ENCODE data around the gene PEX14. TPM values are rescaled to one million over a fixed set of nuclear protein-coding genes. Genes with fewer than 3 reads are reported as not detected.

The PEX14 gene
- total RNA-seq, 2 donors from 2014 or later, result 24.3 to 26.0 TPM

DNA sequence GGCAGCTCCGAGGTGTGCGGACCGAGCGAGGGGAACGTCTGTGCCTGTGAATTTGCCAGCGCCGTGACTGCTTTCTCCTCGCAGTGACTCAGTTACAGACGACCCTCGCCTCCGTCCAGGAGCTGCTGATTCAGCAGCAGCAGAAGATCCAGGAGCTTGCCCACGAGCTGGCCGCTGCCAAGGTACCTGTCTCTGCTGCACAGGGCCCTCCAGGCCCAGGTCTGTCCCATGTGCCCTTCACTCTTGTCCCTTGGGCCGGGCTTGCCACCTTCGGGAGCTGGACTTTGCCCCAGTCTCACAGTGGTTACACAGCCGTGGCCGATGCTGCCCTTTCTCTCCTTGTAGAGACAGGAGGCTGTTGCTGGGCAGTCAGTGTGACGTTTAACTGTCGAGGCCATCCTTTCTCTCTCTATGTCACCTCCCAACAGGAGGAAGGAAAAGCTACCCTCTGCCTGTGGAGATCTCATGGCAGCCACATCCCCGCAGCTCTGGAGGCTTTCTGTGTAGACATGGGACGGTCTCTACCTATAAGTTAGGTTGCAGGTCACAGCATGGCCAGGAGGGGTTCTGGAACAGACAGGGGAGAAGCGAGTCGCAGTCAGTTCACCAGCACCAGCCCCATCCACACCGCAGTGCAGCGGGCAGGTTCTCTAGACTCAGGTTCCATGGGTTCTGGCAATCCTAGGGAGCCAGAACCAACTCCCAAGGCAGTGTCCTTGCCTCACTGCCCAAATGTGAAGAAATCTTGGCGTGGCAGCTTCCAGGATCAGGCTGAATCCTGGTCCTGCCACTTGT is 149.7 kb downstream of the PEX14 start:
- H3K9me3 Mint-ChIP-seq, result no peaks in the 10 kb centered on the region
- Histone ChIP-seq H3K27ac (ENCODE audit: low read depth, low read length) (no peak overlapping the region), H3K4me3 (ENCODE audit: low read length) (no peak overlapping the region), H3K36me3 (ENCODE audit: control insufficient read depth, insufficient read depth, low read length) (no peaks in the 10 kb centered on the region), H3K9me3 (ENCODE audit: control insufficient read depth, low read length) (no peaks in the 10 kb centered on the region), H3K4me1 (ENCODE audit: control insufficient read depth, insufficient read depth, low read length) (no peaks in the 10 kb centered on the region), H3K27me3 (ENCODE audit: control insufficient read depth, insufficient read depth, low read length, poor library complexity, severe bottlenecking) (no peaks in the 10 kb centered on the region), H3K9ac (ENCODE audit: extremely low read depth, low read length, poor library complexity, severe bottlenecking) (no peak overlapping the region)
- peak; percentile 44 for DNase-seq
- TF ChIP-seq, protein P1, sequence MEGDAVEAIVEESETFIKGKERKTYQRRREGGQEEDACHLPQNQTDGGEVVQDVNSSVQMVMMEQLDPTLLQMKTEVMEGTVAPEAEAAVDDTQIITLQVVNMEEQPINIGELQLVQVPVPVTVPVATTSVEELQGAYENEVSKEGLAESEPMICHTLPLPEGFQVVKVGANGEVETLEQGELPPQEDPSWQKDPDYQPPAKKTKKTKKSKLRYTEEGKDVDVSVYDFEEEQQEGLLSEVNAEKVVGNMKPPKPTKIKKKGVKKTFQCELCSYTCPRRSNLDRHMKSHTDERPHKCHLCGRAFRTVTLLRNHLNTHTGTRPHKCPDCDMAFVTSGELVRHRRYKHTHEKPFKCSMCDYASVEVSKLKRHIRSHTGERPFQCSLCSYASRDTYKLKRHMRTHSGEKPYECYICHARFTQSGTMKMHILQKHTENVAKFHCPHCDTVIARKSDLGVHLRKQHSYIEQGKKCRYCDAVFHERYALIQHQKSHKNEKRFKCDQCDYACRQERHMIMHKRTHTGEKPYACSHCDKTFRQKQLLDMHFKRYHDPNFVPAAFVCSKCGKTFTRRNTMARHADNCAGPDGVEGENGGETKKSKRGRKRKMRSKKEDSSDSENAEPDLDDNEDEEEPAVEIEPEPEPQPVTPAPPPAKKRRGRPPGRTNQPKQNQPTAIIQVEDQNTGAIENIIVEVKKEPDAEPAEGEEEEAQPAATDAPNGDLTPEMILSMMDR (conservative IDR thresholded peaks at IDR 0.05), result peak; percentile 20
- peaks cover 11% of the 10 kb centered on the region for H3K36me3 Mint-ChIP-seq (ENCODE audit: low read depth)
- 92 to 95% methylated on average over 25 to 26 of the region's 26 CpGs for WGBS, 2 experiments (ENCODE audit: insufficient coverage in 1 of 2, insufficient read length in 1 of 2)
- H3K27me3 Mint-ChIP-seq (ENCODE audit: insufficient read depth), result no peaks in the 10 kb centered on the region
- H3K27ac Mint-ChIP-seq, result no peak overlapping the region
- no peaks in the 10 kb centered on the region for H3K4me1 Mint-ChIP-seq
- no peak overlapping the region for H3K4me3 Mint-ChIP-seq

DNA sequence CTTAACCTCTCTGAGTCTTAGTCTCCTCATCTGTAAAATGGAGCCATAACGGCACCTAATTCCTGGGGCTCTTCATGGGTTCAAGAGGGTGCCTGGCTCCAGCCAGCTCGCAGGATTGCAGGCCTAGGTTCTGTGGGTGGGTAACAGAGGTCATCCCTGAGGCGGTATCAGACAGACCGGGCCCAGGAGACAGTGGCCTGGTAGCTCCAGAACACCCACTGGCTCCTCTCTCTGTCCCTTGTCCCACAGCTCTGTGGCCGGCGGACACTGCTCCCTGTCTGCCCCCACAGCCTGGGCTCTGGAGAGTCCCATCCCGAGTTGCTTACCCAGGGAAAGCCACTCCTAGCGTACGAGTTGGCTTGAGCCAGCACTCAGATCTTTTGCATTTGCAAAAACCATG is 150.3 kb downstream of the PEX14 start:
- H3K36me3 Mint-ChIP-seq (ENCODE audit: low read depth), result peaks cover 12% of the 10 kb centered on the region
- H3K27me3 Mint-ChIP-seq (ENCODE audit: insufficient read depth), result no peaks in the 10 kb centered on the region
- Histone ChIP-seq H3K9ac (ENCODE audit: extremely low read depth, low read length, poor library complexity, severe bottlenecking) (no peak overlapping the region), H3K9me3 (ENCODE audit: control insufficient read depth, low read length) (no peaks in the 10 kb centered on the region), H3K27me3 (ENCODE audit: control insufficient read depth, insufficient read depth, low read length, poor library complexity, severe bottlenecking) (no peaks in the 10 kb centered on the region), H3K36me3 (ENCODE audit: control insufficient read depth, insufficient read depth, low read length) (no peaks in the 10 kb centered on the region), H3K27ac (ENCODE audit: low read depth, low read length) (no peak overlapping the region), H3K4me3 (ENCODE audit: low read length) (no peak overlapping the region), H3K4me1 (ENCODE audit: control insufficient read depth, insufficient read depth, low read length) (no peaks in the 10 kb centered on the region)
- no peaks in the 10 kb centered on the region for H3K9me3 Mint-ChIP-seq
- 93 to 100% methylated on average over 4 to 9 of the region's 9 CpGs for WGBS, 2 experiments (ENCODE audit: insufficient coverage in 1 of 2, insufficient read length in 1 of 2)
- peak; percentile 36 for DNase-seq
- no peak overlapping the region for H3K27ac Mint-ChIP-seq
- TF ChIP-seq, protein P1 (conservative IDR thresholded peaks at IDR 0.05), result no peak
- no peaks in the 10 kb centered on the region for H3K4me1 Mint-ChIP-seq
- H3K4me3 Mint-ChIP-seq, result no peak overlapping the region

DNA sequence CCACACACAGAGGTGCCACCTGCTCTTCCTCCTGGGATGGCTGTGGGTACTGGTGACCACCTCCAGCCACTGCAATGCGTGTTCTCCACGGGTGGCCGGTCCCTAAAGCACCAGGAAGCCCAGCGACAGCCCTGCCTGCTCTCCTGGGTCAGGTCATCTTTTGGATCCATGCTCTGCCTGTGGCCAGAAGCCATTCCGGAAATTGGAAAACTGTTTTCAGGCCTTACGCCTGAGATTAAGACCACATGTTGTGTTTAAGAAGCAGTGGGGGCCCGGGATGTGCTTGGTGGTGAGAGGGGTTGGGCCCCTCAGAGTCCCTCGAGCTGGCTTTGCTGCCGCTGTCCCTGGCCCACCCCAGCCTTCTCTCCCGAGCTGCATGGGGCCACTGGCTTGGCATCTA is 150.8 kb downstream of the PEX14 start:
- Histone ChIP-seq H3K27ac (ENCODE audit: low read depth, low read length) (no peak overlapping the region), H3K27me3 (ENCODE audit: control insufficient read depth, insufficient read depth, low read length, poor library complexity, severe bottlenecking) (no peaks in the 10 kb centered on the region), H3K4me3 (ENCODE audit: low read length) (no peak overlapping the region), H3K9ac (ENCODE audit: extremely low read depth, low read length, poor library complexity, severe bottlenecking) (no peak overlapping the region), H3K4me1 (ENCODE audit: control insufficient read depth, insufficient read depth, low read length) (no peaks in the 10 kb centered on the region), H3K36me3 (ENCODE audit: control insufficient read depth, insufficient read depth, low read length) (no peaks in the 10 kb centered on the region), H3K9me3 (ENCODE audit: control insufficient read depth, low read length) (no peaks in the 10 kb centered on the region)
- Mint-ChIP-seq H3K27me3 (ENCODE audit: insufficient read depth) (no peaks in the 10 kb centered on the region), H3K27ac (no peak overlapping the region), H3K9me3 (no peaks in the 10 kb centered on the region), H3K4me1 (no peaks in the 10 kb centered on the region), H3K36me3 (ENCODE audit: low read depth) (peaks cover 12% of the 10 kb centered on the region), H3K4me3 (no peak overlapping the region)
- 90 to 96% methylated on average over 7 to 10 of the region's 10 CpGs for WGBS, 2 experiments (ENCODE audit: insufficient coverage in 1 of 2, insufficient read length in 1 of 2)
- TF ChIP-seq, protein P1 (conservative IDR thresholded peaks at IDR 0.05), result no peak
- DNase-seq, result no peak

Data from endodermal cell (in vitro differentiated cells).